ENCODE measurements around the gene SAMD14. TPM values are rescaled to one million over a fixed set of nuclear protein-coding genes. Genes with fewer than 3 reads are reported as not detected.

Gene SAMD14
- total RNA-seq, 1 donor from 2014 or later: 3.6 TPM

- no peaks in the 10 kb centered on the region for H3K27me3 Mint-ChIP-seq (ENCODE audit: insufficient read depth)
- no peak overlapping the region for H3K4me3 Mint-ChIP-seq
- intact Hi-C loops (cut with micrococcal nuclease): loop anchor here (1.0 to 2.0 kb wide), 4 partner anchors 32 to 521 kb away; partner anchors contain the start of gene ITGA3
- H3K27ac Mint-ChIP-seq: no peak overlapping the region
- no peaks in the 10 kb centered on the region for H3K36me3 Mint-ChIP-seq (ENCODE audit: low read depth)
- H3K9me3 Mint-ChIP-seq: no peaks in the 10 kb centered on the region
- no peaks in the 10 kb centered on the region for H3K4me1 Mint-ChIP-seq (ENCODE audit: low read depth)
- DNase-seq (ENCODE audit: low spot score): no peak
Measured at GRCh38 chr17:50087912-50088405, 42.0 kb downstream of the SAMD14 start.

GRCh38 chr17:50087246-50087911, 42.6 kb downstream of the SAMD14 start:
- Mint-ChIP-seq H3K9me3 (no peaks in the 10 kb centered on the region), H3K27me3 (ENCODE audit: insufficient read depth) (no peaks in the 10 kb centered on the region), H3K4me1 (ENCODE audit: low read depth) (no peaks in the 10 kb centered on the region), H3K36me3 (ENCODE audit: low read depth) (no peaks in the 10 kb centered on the region), H3K27ac (no peak overlapping the region), H3K4me3 (no peak overlapping the region)
- DNase-seq (ENCODE audit: low spot score): peak; percentile 72
- intact Hi-C loops (cut with micrococcal nuclease): loop anchor here (1.0 to 2.0 kb wide), 4 partner anchors 31 to 521 kb away; partner anchors contain the start of gene ITGA3

GRCh38 chr17:50081757-50082156, 48.2 kb downstream of the SAMD14 start:
- Mint-ChIP-seq H3K4me3 (no peak overlapping the region), H3K27me3 (ENCODE audit: insufficient read depth) (no peaks in the 10 kb centered on the region), H3K27ac (no peak overlapping the region), H3K4me1 (ENCODE audit: low read depth) (no peaks in the 10 kb centered on the region), H3K36me3 (ENCODE audit: low read depth) (peaks cover 16% of the 10 kb centered on the region), H3K9me3 (no peaks in the 10 kb centered on the region)
- intact Hi-C loops (cut with micrococcal nuclease): no loop called here
- no peak for DNase-seq (ENCODE audit: low spot score)

- H3K4me1 Mint-ChIP-seq (ENCODE audit: low read depth): no peaks in the 10 kb centered on the region
- no peak overlapping the region for H3K27ac Mint-ChIP-seq
- no peaks in the 10 kb centered on the region for H3K9me3 Mint-ChIP-seq
- intact Hi-C loops (cut with micrococcal nuclease): no loop called here
- no peak for DNase-seq (ENCODE audit: low spot score)
- peaks cover 16% of the 10 kb centered on the region for H3K36me3 Mint-ChIP-seq (ENCODE audit: low read depth)
- H3K27me3 Mint-ChIP-seq (ENCODE audit: insufficient read depth): no peaks in the 10 kb centered on the region
- H3K4me3 Mint-ChIP-seq: no peak overlapping the region
Measured at GRCh38 chr17:50080827-50081226, 49.1 kb downstream of the SAMD14 start.

- no peak for DNase-seq (ENCODE audit: low spot score)
- H3K27ac Mint-ChIP-seq: no peak overlapping the region
- intact Hi-C loops (cut with micrococcal nuclease): no loop called here
- H3K9me3 Mint-ChIP-seq: no peaks in the 10 kb centered on the region
- H3K4me3 Mint-ChIP-seq: no peak overlapping the region
- no peaks in the 10 kb centered on the region for H3K4me1 Mint-ChIP-seq (ENCODE audit: low read depth)
- H3K36me3 Mint-ChIP-seq (ENCODE audit: low read depth): peaks cover 16% of the 10 kb centered on the region
- H3K27me3 Mint-ChIP-seq (ENCODE audit: insufficient read depth): no peaks in the 10 kb centered on the region
Measured at GRCh38 chr17:50080096-50080480, 49.9 kb downstream of the SAMD14 start.

- Mint-ChIP-seq H3K9me3 (no peaks in the 10 kb centered on the region), H3K4me3 (no peak overlapping the region), H3K4me1 (ENCODE audit: low read depth) (no peaks in the 10 kb centered on the region), H3K36me3 (ENCODE audit: low read depth) (peaks cover 18% of the 10 kb centered on the region), H3K27ac (no peak overlapping the region), H3K27me3 (ENCODE audit: insufficient read depth) (no peaks in the 10 kb centered on the region)
- no peak for DNase-seq (ENCODE audit: low spot score)
- intact Hi-C loops (cut with micrococcal nuclease): no loop called here
Measured at GRCh38 chr17:50079334-50080095, 50.4 kb downstream of the SAMD14 start.

- Mint-ChIP-seq H3K27me3 (ENCODE audit: insufficient read depth) (no peaks in the 10 kb centered on the region), H3K27ac (no peak overlapping the region), H3K9me3 (no peaks in the 10 kb centered on the region), H3K36me3 (ENCODE audit: low read depth) (peaks cover 21% of the 10 kb centered on the region), H3K4me3 (no peak overlapping the region), H3K4me1 (ENCODE audit: low read depth) (no peaks in the 10 kb centered on the region)
- intact Hi-C loops (cut with micrococcal nuclease): no loop called here
- no peak for DNase-seq (ENCODE audit: low spot score)
Measured at GRCh38 chr17:50078430-50078829, 51.5 kb downstream of the SAMD14 start.

GRCh38 chr17:50076591-50077235, 53.2 kb downstream of the SAMD14 start:
- Mint-ChIP-seq H3K9me3 (no peaks in the 10 kb centered on the region), H3K27ac (no peak overlapping the region)

GRCh38 chr17:50076221-50076590, 53.8 kb downstream of the SAMD14 start:
- no peaks in the 10 kb centered on the region for H3K27me3 Mint-ChIP-seq (ENCODE audit: insufficient read depth)
- no peak overlapping the region for H3K4me3 Mint-ChIP-seq
- H3K4me1 Mint-ChIP-seq (ENCODE audit: low read depth): no peaks in the 10 kb centered on the region
- H3K36me3 Mint-ChIP-seq (ENCODE audit: low read depth): peaks cover 24% of the 10 kb centered on the region
- H3K9me3 Mint-ChIP-seq: peaks cover under 1% of the 10 kb centered on the region
- no peak for DNase-seq (ENCODE audit: low spot score)
- no peak overlapping the region for H3K27ac Mint-ChIP-seq
- intact Hi-C loops (cut with micrococcal nuclease): no loop called here

More at GRCh38 chr17:50076591-50077235, 53.2 kb downstream of the SAMD14 start:
- no peak overlapping the region for H3K4me3 Mint-ChIP-seq
- no peaks in the 10 kb centered on the region for H3K27me3 Mint-ChIP-seq (ENCODE audit: insufficient read depth)
- H3K4me1 Mint-ChIP-seq (ENCODE audit: low read depth): no peaks in the 10 kb centered on the region
- peaks cover 26% of the 10 kb centered on the region for H3K36me3 Mint-ChIP-seq (ENCODE audit: low read depth)
- intact Hi-C loops (cut with micrococcal nuclease): no loop called here
- no peak for DNase-seq (ENCODE audit: low spot score)

- Mint-ChIP-seq H3K36me3 (ENCODE audit: low read depth) (peaks cover 28% of the 10 kb centered on the region), H3K27me3 (ENCODE audit: insufficient read depth) (no peaks in the 10 kb centered on the region), H3K4me1 (ENCODE audit: low read depth) (no peaks in the 10 kb centered on the region), H3K4me3 (no peak overlapping the region), H3K27ac (no peak overlapping the region), H3K9me3 (peaks cover 5% of the 10 kb centered on the region)
- DNase-seq (ENCODE audit: low spot score): no peak
- intact Hi-C loops (cut with micrococcal nuclease): no loop called here
Measured at GRCh38 chr17:50075446-50076032, 54.4 kb downstream of the SAMD14 start.

GRCh38 chr17:50074227-50074626, 55.7 kb downstream of the SAMD14 start:
- H3K27ac Mint-ChIP-seq: no peak overlapping the region
- no peak overlapping the region for H3K4me3 Mint-ChIP-seq
- no peaks in the 10 kb centered on the region for H3K4me1 Mint-ChIP-seq (ENCODE audit: low read depth)
- intact Hi-C loops (cut with micrococcal nuclease): no loop called here
- peaks cover 5% of the 10 kb centered on the region for H3K9me3 Mint-ChIP-seq
- H3K27me3 Mint-ChIP-seq (ENCODE audit: insufficient read depth): no peaks in the 10 kb centered on the region
- H3K36me3 Mint-ChIP-seq (ENCODE audit: low read depth): peaks cover 32% of the 10 kb centered on the region
- no peak for DNase-seq (ENCODE audit: low spot score)

GRCh38 chr17:50072925-50073324, 57.0 kb downstream of the SAMD14 start:
- Mint-ChIP-seq H3K4me1 (ENCODE audit: low read depth) (no peaks in the 10 kb centered on the region), H3K36me3 (ENCODE audit: low read depth) (peaks cover 32% of the 10 kb centered on the region), H3K4me3 (no peak overlapping the region), H3K9me3 (peaks cover 5% of the 10 kb centered on the region), H3K27ac (no peak overlapping the region), H3K27me3 (ENCODE audit: insufficient read depth) (no peaks in the 10 kb centered on the region)
- intact Hi-C loops (cut with micrococcal nuclease): no loop called here
- DNase-seq (ENCODE audit: low spot score): no peak

GRCh38 chr17:50072130-50072529, 57.8 kb downstream of the SAMD14 start:
- Mint-ChIP-seq H3K27me3 (ENCODE audit: insufficient read depth) (no peaks in the 10 kb centered on the region), H3K4me1 (ENCODE audit: low read depth) (no peaks in the 10 kb centered on the region), H3K27ac (no peak overlapping the region), H3K36me3 (ENCODE audit: low read depth) (peaks cover 26% of the 10 kb centered on the region), H3K4me3 (no peak overlapping the region), H3K9me3 (peaks cover 5% of the 10 kb centered on the region)
- DNase-seq (ENCODE audit: low spot score): no peak
- intact Hi-C loops (cut with micrococcal nuclease): no loop called here

All from activated T-helper 1 cell treated with anti-CD3 and anti-CD28 coated beads, Interleukin-12 subunit alpha, Interleukin-12 subunit beta, Interleukin-2, Interleukin-4 antibody, amounts not matched to agents 30 ng/mL and 10 ng/mL and 1 ng/mL, durations not matched to agents 14 hours and 24 hours and 36 hours (primary cell).